GM12892 (cell line): ENCODE measurements around the gene VIM.

Source experiments
- POLR2A ChIP-seq: IDR thresholded peaks from 2 replicates; pipeline ENCODE4 v1.6.1; 2011; ENCODE audit warnings: low read depth, low read length, control low read depth
- POLR2AphosphoS5 ChIP-seq: IDR thresholded peaks from 2 replicates; pipeline ENCODE4 v1.6.1; 2011; ENCODE audit warnings: low read depth, low read length, control low read depth

DNA sequence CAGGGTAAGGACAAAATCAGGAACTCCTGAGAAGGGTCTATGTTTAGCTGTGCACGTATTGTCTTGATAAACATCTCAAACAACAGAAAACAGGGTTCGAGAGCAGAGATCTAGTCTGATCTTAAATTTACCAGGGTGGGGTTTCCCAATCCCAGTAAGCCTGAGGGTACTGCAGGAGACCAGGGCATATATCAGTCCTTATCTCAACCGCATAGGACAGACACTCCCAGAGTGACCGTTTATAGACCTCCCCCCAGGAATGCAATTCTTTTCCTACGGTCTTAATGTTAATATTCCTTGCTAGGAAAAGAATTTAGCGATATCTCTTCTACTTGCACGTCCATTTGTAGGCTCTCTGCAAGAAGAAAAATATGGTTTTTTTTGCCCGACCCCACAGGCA, 35.5 kb downstream of the VIM start:
- no peak for TF ChIP-seq POLR2A
- no peak for TF ChIP-seq POLR2AphosphoS5
